ENCODE measurements around the gene KRT5.

DNA sequence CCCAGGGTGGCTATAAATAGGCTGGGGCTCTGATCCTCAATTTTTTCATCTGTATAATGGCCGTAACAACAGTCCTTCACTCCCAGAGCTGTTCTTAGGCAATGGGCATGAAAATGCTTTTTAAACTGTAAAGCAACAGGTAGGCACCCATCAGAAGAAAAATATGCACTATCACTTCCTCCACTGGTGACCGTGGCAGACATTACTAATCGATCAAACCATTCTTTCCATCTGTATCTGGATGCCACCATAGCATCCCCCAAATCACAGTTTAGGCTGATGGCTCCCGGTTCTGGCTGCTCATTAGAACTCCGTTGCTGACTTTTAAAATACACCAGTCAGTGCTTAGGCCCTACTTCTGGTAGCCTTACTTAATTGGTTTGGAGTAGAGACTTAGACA lies 21.5 kb upstream of the KRT5 start:
- TF ChIP-seq EZH2 (IDR thresholded peaks at IDR 0.05; ENCODE audit: insufficient read depth, poor library complexity, severe bottlenecking) (no peak), EZH2phosphoT487 (IDR thresholded peaks at IDR 0.05; ENCODE audit: insufficient read depth, low read depth) (no peak)

Measured in GM23248 (cell line).